ENCODE measurements around the gene CATSPER1.

Gene CATSPER1

GRCh38 chr11:65997286-65997685 is 29.0 kb downstream of the CATSPER1 start:
- no peak overlapping the region for H3K4me3 ChIP-seq (replicated peaks; ENCODE audit: insufficient read depth, low read length)
- H3K27ac ChIP-seq (replicated peaks), result no peak overlapping the region
- DNase-seq (ENCODE audit: low read depth in 1 of 2, low spot score in 1 of 2), result peak in 1 of 2 experiments; percentile 50
- no peaks in the 10 kb centered on the region for H3K27me3 ChIP-seq (ENCODE audit: insufficient read depth, poor library complexity, severe bottlenecking)
- no peak for TF ChIP-seq SPI1 (IDR thresholded peaks at IDR 0.05; ENCODE audit: borderline replicate concordance, low read depth)
- TF ChIP-seq POLR2AphosphoS5 (IDR thresholded peaks at IDR 0.05; ENCODE audit: low read depth), result peak; percentile 37; the same call in 1 of the 2 replicates

- Histone ChIP-seq H3K27ac (replicated peaks) (no peak overlapping the region), H3K27me3 (ENCODE audit: insufficient read depth, poor library complexity, severe bottlenecking) (no peaks in the 10 kb centered on the region), H3K4me3 (replicated peaks; ENCODE audit: insufficient read depth, low read length) (no peak overlapping the region)
- DNase-seq (ENCODE audit: low read depth in 1 of 2, low spot score in 1 of 2), result no peak
- TF ChIP-seq GABPA (IDR thresholded peaks at IDR 0.05; ENCODE audit: low read depth), result no peak
- no peak for TF ChIP-seq CTCF (IDR thresholded peaks at IDR 0.05; ENCODE audit: insufficient read depth, low read length)
- TF ChIP-seq REST (IDR thresholded peaks at IDR 0.05; ENCODE audit: insufficient replicate concordance, low read depth), result no peak
- TF ChIP-seq SPI1 (IDR thresholded peaks at IDR 0.05; ENCODE audit: borderline replicate concordance, low read depth), result no peak
- no peak for TF ChIP-seq POLR2AphosphoS5 (IDR thresholded peaks at IDR 0.05; ENCODE audit: low read depth)
These were observed 34.2 kb downstream of the CATSPER1 start for GRCh38 chr11:65992056-65992455.

- Histone ChIP-seq H3K27me3 (ENCODE audit: insufficient read depth, poor library complexity, severe bottlenecking) (no peaks in the 10 kb centered on the region), H3K27ac (replicated peaks) (no peak overlapping the region), H3K4me3 (replicated peaks; ENCODE audit: insufficient read depth, low read length) (no peak overlapping the region)
- DNase-seq (ENCODE audit: low read depth in 1 of 2, low spot score in 1 of 2), result peak; percentile 83 to 95
- TF ChIP-seq GABPA (IDR thresholded peaks at IDR 0.05; ENCODE audit: low read depth) (no peak), REST (IDR thresholded peaks at IDR 0.05; ENCODE audit: insufficient replicate concordance, low read depth) (no peak), POLR2AphosphoS5 (IDR thresholded peaks at IDR 0.05; ENCODE audit: low read depth) (no peak), SPI1 (IDR thresholded peaks at IDR 0.05; ENCODE audit: borderline replicate concordance, low read depth) (peak; percentile 15; the same call in 1 of the 2 replicates), CTCF (IDR thresholded peaks at IDR 0.05; ENCODE audit: insufficient read depth, low read length) (peak; percentile 96)
These were observed 37.3 kb downstream of the CATSPER1 start for GRCh38 chr11:65988791-65989592.

GRCh38 chr11:65987336-65987735 is 38.9 kb downstream of the CATSPER1 start:
- H3K27me3 ChIP-seq (ENCODE audit: insufficient read depth, poor library complexity, severe bottlenecking), result no peaks in the 10 kb centered on the region
- H3K4me3 ChIP-seq (replicated peaks; ENCODE audit: insufficient read depth, low read length), result no peak overlapping the region
- DNase-seq (ENCODE audit: low read depth in 1 of 2, low spot score in 1 of 2), result no peak
- TF ChIP-seq GABPA (IDR thresholded peaks at IDR 0.05; ENCODE audit: low read depth) (no peak), POLR2AphosphoS5 (IDR thresholded peaks at IDR 0.05; ENCODE audit: low read depth) (no peak), SPI1 (IDR thresholded peaks at IDR 0.05; ENCODE audit: borderline replicate concordance, low read depth) (no peak), REST (IDR thresholded peaks at IDR 0.05; ENCODE audit: insufficient replicate concordance, low read depth) (no peak), CTCF (IDR thresholded peaks at IDR 0.05; ENCODE audit: insufficient read depth, low read length) (no peak)
- no peak overlapping the region for H3K27ac ChIP-seq (replicated peaks)
